Thoracic aorta (tissue), 2 donors: ENCODE measurements around the gene MAML1. TPM values are rescaled to one million over a fixed set of nuclear protein-coding genes. Genes with fewer than 3 reads are reported as not detected.

Experiments
- ATAC-seq: fragments of 150-250 bp; one replicate; pipeline ENCODE4 v1.8.0; 2017; ENCODE audit warnings: low read depth; ENCODE audit not compliant: insufficient number of reproducible peaks, low FRiP score
- DNase-seq: peaks from one replicate; pipeline ENCODE4 v3.0.0-alpha.2; 2020; ENCODE audit warnings: low spot score
- H3K27ac ChIP-seq, 2 donors: fragments of 200-600 bp; sonication (generic); 1 replicate in 1 of 2; 2 replicates in 1 of 2; pipeline ENCODE4 v1.5.1; 2016; ENCODE audit warnings: mild to moderate bottlenecking in 2 of 2, moderate library complexity in 2 of 2
- H3K27me3 ChIP-seq: fragments of 200-600 bp; sonication (generic); replicated peaks from 2 replicates; pipeline ENCODE4 v1.6.0; 2016; ENCODE audit warnings: mild to moderate bottlenecking; ENCODE audit not compliant: insufficient read depth
- H3K36me3 ChIP-seq: fragments of 200-600 bp; sonication (generic); one replicate; pipeline ENCODE4 v1.5.1; 2016
- H3K4me1 ChIP-seq, 2 donors: fragments of 200-600 bp; sonication (generic); 1 replicate in 1 of 2; 2 replicates in 1 of 2; pipeline versions ENCODE4 v1.5.1 to v1.6.0; 2016; ENCODE audit warnings: low read depth in 2 of 2, mild to moderate bottlenecking in 1 of 2; ENCODE audit not compliant: control insufficient read depth in 1 of 2
- H3K4me3 ChIP-seq: fragments of 200-600 bp; sonication (generic); 2 replicates; pipeline ENCODE4 v1.5.1; 2016; ENCODE audit warnings: mild to moderate bottlenecking
- H3K9me3 ChIP-seq: fragments of 200-600 bp; sonication (generic); 2 replicates; pipeline ENCODE4 v1.5.1; 2016
- CTCF ChIP-seq: fragments of 200-600 bp; sonication (generic); IDR thresholded peaks from one replicate; pipeline ENCODE4 v1.5.1; 2019; ENCODE audit warnings: antibody characterized with exemption
- total RNA-seq, 2 donors: library from RNA; depleted of rRNA; stranded (reverse); fragments of >200 nt; gene quantifications; one replicate each; pipeline versions ENCODE4 v1.1.0 to v1.2.3, GENCODE V29; 2016

The MAML1 gene
- total RNA-seq, 2 donors from 2014 or later = 22.9 to 38.1 TPM

- Histone ChIP-seq H3K4me3 (peak overlapping the region; percentile 88), H3K27ac (peak overlapping the region; percentile 73 to 86), H3K27me3 (no peaks in the 10 kb centered on the region), H3K4me1 (peaks cover 27 to 44% of the 10 kb centered on the region in 2 donors), H3K9me3 (no peaks in the 10 kb centered on the region), H3K36me3 (peaks cover 32% of the 10 kb centered on the region)
- no peak for TF ChIP-seq CTCF
- no peak for ATAC-seq
- DNase-seq = no peak
These were observed 64.4 kb downstream of the MAML1 start for GRCh38 chr5:179796877-179797608.

- peaks cover 27 to 39% of the 10 kb centered on the region in 2 donors for H3K4me1 ChIP-seq
- H3K27ac ChIP-seq = no peak overlapping the region
- ATAC-seq (no peak), DNase-seq (no peak)
- no peak for TF ChIP-seq CTCF
- no peaks in the 10 kb centered on the region for H3K9me3 ChIP-seq
- no peaks in the 10 kb centered on the region for H3K27me3 ChIP-seq
- H3K36me3 ChIP-seq = peaks cover 32% of the 10 kb centered on the region
- no peak overlapping the region for H3K4me3 ChIP-seq
These were observed 65.1 kb downstream of the MAML1 start for GRCh38 chr5:179797741-179798140.

GRCh38 chr5:179798144-179798770 lies 65.6 kb downstream of the MAML1 start:
- no peak for TF ChIP-seq CTCF
- no peak for ATAC-seq
- H3K4me3 ChIP-seq = no peak overlapping the region
- H3K4me1 ChIP-seq = peaks cover 27 to 40% of the 10 kb centered on the region in 2 donors
- H3K27ac ChIP-seq = no peak overlapping the region
- H3K27me3 ChIP-seq = no peaks in the 10 kb centered on the region
- H3K36me3 ChIP-seq = peaks cover 32% of the 10 kb centered on the region
- no peaks in the 10 kb centered on the region for H3K9me3 ChIP-seq
- DNase-seq = no peak

GRCh38 chr5:179798771-179799643 lies 66.4 kb downstream of the MAML1 start:
- no peak overlapping the region for H3K4me3 ChIP-seq
- H3K4me1 ChIP-seq = peaks cover 25 to 37% of the 10 kb centered on the region in 2 donors
- no peak for ATAC-seq
- H3K9me3 ChIP-seq = no peaks in the 10 kb centered on the region
- peaks cover 32% of the 10 kb centered on the region for H3K36me3 ChIP-seq
- DNase-seq = no peak
- H3K27me3 ChIP-seq = no peaks in the 10 kb centered on the region
- no peak overlapping the region for H3K27ac ChIP-seq
- no peak for TF ChIP-seq CTCF

GRCh38 chr5:179799644-179799973 lies 67.0 kb downstream of the MAML1 start:
- Histone ChIP-seq H3K36me3 (peaks cover 32% of the 10 kb centered on the region), H3K27ac (no peak overlapping the region), H3K4me1 (peaks cover 21 to 37% of the 10 kb centered on the region in 2 donors), H3K4me3 (no peak overlapping the region), H3K9me3 (no peaks in the 10 kb centered on the region), H3K27me3 (no peaks in the 10 kb centered on the region)
- DNase-seq (no peak), ATAC-seq (no peak)
- no peak for TF ChIP-seq CTCF
